Measurements from ENCODE around the gene TWF1. TPM values are rescaled to one million over a fixed set of nuclear protein-coding genes. Genes with fewer than 3 reads are reported as not detected.

The TWF1 gene
- total and polyA plus RNA-seq, 2 experiments from 2014 or later: 66.0 to 162 TPM

DNA sequence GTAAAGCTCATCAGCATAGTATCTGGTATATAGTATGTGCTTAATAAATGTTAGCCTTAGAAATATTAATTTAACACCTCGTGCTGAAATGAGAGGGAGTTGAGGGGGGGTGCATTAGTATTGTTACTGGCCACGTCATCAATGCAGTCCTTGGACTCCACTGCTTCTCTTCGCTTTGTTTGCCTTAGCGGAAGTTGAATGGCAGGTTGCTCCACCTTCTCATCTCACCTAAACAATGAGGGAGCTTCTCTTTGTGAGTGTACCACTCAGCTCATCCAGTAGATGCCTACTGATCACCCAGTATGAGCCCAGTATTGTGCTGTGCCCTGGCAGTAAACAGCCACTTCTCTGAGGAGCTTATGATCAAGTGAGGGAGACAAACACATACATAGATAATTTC lies 34.2 kb upstream of the TWF1 start:
- H3K4me1 ChIP-seq (ENCODE audit: insufficient read depth): peaks cover 9% of the 10 kb centered on the region
- H3K79me2 ChIP-seq: peaks cover 69% of the 10 kb centered on the region
- WGBS (ENCODE audit: low lambda C conversion rate, missing lambda C conversion rate): 85% methylated on average over 4 of the region's 4 CpGs
- no peaks in the 10 kb centered on the region for H4K20me1 ChIP-seq (ENCODE audit: insufficient read depth, poor library complexity, severe bottlenecking)
- TF ChIP-seq, protein P1, sequence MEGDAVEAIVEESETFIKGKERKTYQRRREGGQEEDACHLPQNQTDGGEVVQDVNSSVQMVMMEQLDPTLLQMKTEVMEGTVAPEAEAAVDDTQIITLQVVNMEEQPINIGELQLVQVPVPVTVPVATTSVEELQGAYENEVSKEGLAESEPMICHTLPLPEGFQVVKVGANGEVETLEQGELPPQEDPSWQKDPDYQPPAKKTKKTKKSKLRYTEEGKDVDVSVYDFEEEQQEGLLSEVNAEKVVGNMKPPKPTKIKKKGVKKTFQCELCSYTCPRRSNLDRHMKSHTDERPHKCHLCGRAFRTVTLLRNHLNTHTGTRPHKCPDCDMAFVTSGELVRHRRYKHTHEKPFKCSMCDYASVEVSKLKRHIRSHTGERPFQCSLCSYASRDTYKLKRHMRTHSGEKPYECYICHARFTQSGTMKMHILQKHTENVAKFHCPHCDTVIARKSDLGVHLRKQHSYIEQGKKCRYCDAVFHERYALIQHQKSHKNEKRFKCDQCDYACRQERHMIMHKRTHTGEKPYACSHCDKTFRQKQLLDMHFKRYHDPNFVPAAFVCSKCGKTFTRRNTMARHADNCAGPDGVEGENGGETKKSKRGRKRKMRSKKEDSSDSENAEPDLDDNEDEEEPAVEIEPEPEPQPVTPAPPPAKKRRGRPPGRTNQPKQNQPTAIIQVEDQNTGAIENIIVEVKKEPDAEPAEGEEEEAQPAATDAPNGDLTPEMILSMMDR (IDR thresholded peaks at IDR 0.05; ENCODE audit: poor library complexity): no peak
- TF ChIP-seq EZH2 (IDR thresholded peaks at IDR 0.05; ENCODE audit: borderline replicate concordance) (no peak), EZH2phosphoT487 (IDR thresholded peaks at IDR 0.05; ENCODE audit: low read depth, severe bottlenecking, unreplicated experiment) (no peak)
- H3K27ac ChIP-seq: no peak overlapping the region
- H3K4me3 ChIP-seq: no peak overlapping the region
- no peak overlapping the region for H2AFZ ChIP-seq
- no peaks in the 10 kb centered on the region for H3K9me3 ChIP-seq (ENCODE audit: low read depth)
- no peak for DNase-seq (ENCODE audit: low spot score)
- H3K9me2 ChIP-seq (replicated peaks; ENCODE audit: insufficient read depth): no peaks in the 10 kb centered on the region
- no peaks in the 10 kb centered on the region for H3K36me3 ChIP-seq (replicated peaks; ENCODE audit: insufficient read depth, low read depth)
- no peak overlapping the region for H3K4me2 ChIP-seq
- no peaks in the 10 kb centered on the region for H3K27me3 ChIP-seq

DNA sequence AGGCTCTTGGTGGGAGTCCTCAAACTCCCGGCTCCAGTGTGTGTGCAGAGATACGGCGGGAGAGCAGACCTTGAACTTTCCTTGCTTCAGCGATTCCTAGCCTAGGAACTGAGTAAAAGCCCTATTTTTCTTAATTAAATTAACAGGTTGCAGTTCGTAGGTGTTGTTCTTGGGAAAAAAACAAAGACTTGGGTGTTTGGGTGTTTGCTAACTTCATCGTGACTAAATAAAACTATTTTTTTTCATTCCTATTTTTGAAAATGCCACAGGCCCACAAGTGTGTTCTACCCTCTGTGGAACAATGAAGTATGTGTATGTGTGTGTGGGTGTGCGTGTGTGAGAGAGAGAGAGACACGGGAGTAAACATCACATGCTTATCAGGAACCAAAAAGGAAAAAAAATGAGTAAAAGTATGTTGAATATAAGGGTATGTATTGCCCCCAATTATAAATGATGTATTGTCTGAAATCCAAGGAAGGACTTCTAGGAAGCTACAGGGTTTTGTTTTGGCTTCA lies 30.4 kb upstream of the TWF1 start:
- WGBS (ENCODE audit: low lambda C conversion rate, missing lambda C conversion rate): 3% methylated on average over 8 of the region's 8 CpGs
- TF ChIP-seq, protein P1 (IDR thresholded peaks at IDR 0.05; ENCODE audit: poor library complexity): no peak
- Histone ChIP-seq H3K27ac (peak overlapping the region; percentile 100), H4K20me1 (ENCODE audit: insufficient read depth, poor library complexity, severe bottlenecking) (no peaks in the 10 kb centered on the region), H3K36me3 (replicated peaks; ENCODE audit: insufficient read depth, low read depth) (no peaks in the 10 kb centered on the region), H3K4me2 (peak overlapping the region; percentile 89), H3K9me2 (replicated peaks; ENCODE audit: insufficient read depth) (no peaks in the 10 kb centered on the region), H3K4me3 (peak overlapping the region; percentile 92), H3K79me2 (peaks cover 52% of the 10 kb centered on the region), H2AFZ (peak overlapping the region; percentile 76), H3K4me1 (ENCODE audit: insufficient read depth) (peaks cover 14% of the 10 kb centered on the region), H3K9me3 (ENCODE audit: low read depth) (no peaks in the 10 kb centered on the region), H3K27me3 (no peaks in the 10 kb centered on the region)
- peak; percentile 40 for DNase-seq (ENCODE audit: low spot score)

- H2AFZ ChIP-seq: peak within 1 kb of the TSS; percentile 76
- TF ChIP-seq, protein P1 (IDR thresholded peaks at IDR 0.05; ENCODE audit: poor library complexity): no peak
- TF ChIP-seq EZH2 (IDR thresholded peaks at IDR 0.05; ENCODE audit: borderline replicate concordance) (no peak), EZH2phosphoT487 (IDR thresholded peaks at IDR 0.05; ENCODE audit: low read depth, severe bottlenecking, unreplicated experiment) (no peak)
- peak within 1 kb of the TSS; percentile 89 for H3K4me2 ChIP-seq
- H3K79me2 ChIP-seq: peaks cover 45% of the 10 kb centered on the region
- peak within 1 kb of the TSS; percentile 92 for H3K4me3 ChIP-seq
- H4K20me1 ChIP-seq (ENCODE audit: insufficient read depth, poor library complexity, severe bottlenecking): no peaks in the 10 kb centered on the region
- under 1% methylated on average over 58 of the region's 103 CpGs for WGBS (ENCODE audit: low lambda C conversion rate, missing lambda C conversion rate)
- peak; percentile 82 for DNase-seq (ENCODE audit: low spot score)
- peaks cover 14% of the 10 kb centered on the region for H3K4me1 ChIP-seq (ENCODE audit: insufficient read depth)
- H3K36me3 ChIP-seq (replicated peaks; ENCODE audit: insufficient read depth, low read depth): no peaks in the 10 kb centered on the region
- no peaks in the 10 kb centered on the region for H3K27me3 ChIP-seq
- H3K9me2 ChIP-seq (replicated peaks; ENCODE audit: insufficient read depth): no peaks in the 10 kb centered on the region
- no peaks in the 10 kb centered on the region for H3K9me3 ChIP-seq (ENCODE audit: low read depth)
- peak within 1 kb of the TSS; percentile 100 for H3K27ac ChIP-seq
These were observed 29.7 kb upstream of the TWF1 start, which contains the start of gene TMEM117 for GRCh38 chr12:43835656-43836474. Gene TMEM117 (plus strand): TSS chr12:43836081.

Data from hepatocyte (in vitro differentiated cells).